GM19328 (cell line): Measurements from ENCODE around the gene RNU5D-1.
"Not testable (repeated sequence)": the region's sequence is repeated elsewhere in the genome, so short reads cannot be mapped to it uniquely, and the experiment has no call there.

Experiments
- ATAC-seq: cut with Tn5 transposase; IDR thresholded peaks from one replicate; pipeline ENCODE4 v1.9.1; 2021; ENCODE audit warnings: mild to moderate bottlenecking, moderate library complexity; ENCODE audit not compliant: unreplicated experiment

The RNU5D-1 gene

DNA sequence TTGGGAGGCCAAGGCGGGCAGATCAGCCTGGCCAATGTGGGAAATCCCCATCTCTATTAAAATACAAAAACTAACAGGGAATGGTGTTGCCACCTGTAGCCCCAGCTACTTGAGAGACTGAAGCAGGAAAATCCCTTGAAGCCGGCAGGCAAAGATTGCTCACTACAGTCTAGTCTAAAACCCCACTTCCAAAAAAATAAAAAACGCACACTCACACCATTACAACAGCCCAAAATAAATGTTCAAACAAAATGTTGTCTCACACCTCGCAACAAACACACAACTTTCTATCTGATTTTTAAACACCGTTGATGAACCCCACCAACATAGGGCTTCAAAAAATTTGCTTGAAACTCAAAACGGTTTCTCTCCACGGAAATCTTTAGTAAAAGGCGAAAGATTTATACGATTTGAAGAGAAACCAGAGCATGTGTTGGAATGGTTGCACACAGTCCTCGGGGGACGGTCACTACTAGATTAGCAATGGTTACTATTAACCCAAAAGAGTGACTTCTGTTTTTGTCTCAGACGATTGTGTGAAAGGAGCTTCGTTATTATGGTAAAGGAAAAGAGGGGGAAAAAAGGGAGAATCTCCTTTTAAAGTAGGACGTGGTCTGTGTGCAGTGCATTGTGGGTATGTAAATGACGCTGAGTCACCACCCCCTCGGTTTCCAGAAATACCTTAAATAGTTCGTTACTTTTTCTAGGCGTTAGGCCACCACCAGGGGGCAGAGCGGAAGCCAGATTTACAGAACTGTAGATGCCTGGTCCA is at the start of gene RNU5D-1:
TSS of gene RNU5D-1 (minus strand) at position 430 of the 772 bp plus-strand sequence.
- ATAC-seq = peak; percentile 63

DNA sequence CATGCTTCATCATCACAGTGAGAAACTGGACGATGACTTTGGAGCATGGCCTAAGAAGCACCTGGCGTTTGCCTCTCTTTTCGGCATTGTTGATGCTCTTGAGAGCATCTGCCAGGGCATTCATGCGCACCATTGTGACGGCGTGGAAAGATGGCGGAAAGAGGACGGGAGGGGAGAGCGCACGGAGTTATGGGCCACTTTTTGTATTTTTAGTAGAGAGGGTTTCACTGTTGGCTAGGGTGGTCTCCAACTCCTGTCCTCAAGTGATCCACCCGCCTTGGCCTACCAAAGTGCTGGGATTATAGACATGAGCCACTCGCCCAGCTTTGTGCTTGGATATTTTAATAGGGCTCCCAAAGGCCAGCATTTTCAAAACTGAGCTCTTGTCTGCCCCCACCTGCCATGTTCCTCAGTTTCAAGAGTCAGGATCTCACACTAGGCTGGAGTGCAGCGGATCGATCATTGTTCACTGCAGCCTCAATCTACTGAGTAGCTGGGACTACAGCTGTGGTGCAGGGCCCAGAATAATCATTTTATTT is 49.7 kb upstream of the RNU5D-1 start:
- no peak for ATAC-seq

DNA sequence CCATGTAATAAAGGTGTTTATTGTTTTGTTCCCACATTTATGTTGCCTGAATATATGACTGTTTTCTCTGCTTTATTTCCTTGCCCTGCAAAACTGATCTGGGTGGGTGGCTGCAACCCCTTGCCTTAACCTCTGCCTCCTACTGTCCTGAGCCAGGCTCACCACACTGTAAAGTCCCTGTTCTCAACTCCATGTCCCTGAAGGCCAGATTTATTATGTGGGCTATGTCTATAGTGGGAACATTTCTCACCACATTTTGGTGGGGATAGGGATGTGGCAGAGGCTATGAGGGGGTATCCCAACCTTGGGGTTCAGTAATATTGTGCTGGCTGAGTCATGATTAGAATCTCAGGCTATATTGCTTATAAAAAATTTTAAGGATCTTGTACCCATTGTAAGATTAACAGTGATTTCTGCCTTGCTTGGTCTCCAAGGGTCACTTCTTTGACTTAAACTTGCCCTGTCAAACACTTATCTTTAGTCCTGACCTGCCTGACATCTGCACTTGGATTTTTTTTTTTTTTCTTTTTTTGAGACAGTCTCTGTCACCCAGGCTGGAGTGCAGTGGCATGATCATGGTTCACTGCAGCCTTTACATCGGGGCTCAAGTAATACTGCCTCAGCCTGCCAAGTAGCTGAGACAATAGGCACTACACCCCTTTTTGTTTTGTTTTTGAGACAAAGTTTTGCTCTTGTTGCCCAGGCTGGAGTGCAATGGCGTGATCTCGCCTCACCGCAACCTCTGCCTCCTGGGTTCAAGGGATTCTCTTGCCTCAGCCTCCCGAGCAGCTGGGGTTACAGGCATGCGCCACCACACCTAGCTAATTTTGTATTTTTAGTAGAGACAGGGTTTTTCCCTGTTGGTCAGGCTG is 48.0 kb upstream of the RNU5D-1 start:
- no peak for ATAC-seq

DNA sequence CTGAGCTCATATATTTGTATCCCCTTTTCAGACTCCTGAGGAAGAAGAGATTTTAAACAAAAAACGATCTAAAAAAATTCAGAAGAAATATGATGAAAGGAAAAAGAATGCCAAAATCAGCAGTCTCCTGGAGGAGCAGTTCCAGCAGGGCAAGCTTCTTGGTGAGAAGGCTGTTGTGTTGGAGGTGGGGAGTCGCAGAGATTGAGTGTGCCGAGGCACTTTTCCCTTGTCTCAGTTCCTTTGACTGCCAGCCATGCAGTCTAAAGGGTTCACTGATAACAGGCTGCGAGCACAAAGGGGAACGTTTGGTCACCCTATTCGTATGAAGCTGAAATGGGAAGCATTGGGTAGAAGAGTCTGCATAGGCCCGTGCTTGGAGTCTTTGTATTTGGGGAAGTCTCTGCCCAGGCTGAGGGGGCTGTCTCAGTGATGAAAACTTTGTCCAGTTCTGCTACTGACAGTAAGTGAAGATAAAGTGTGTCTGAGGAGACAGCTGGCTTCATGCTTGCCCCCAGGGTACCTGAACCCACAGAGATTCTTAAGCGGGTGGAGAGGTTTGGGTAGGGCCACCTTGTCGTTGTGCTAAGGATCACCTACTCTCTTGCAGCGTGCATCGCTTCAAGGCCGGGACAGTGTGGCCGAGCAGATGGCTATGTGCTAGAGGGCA is 47.1 kb upstream of the RNU5D-1 start:
- ATAC-seq = no peak

DNA sequence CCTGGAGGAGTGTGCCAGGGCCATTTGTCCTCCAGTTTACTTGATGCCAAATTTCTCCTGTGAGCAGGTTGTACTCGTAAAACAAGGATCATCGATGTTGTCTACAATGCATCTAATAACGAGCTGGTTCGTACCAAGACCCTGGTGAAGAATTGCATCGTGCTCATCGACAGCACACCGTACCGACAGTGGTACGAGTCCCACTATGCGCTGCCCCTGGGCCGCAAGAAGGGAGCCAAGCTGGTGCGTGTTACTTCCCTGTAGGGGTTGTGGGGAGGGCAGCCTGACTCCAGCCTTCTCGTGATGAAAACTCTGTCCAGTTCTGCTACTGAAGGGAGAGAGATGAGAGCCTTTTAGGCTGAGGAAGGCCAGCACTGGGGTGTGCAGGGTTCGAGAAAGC is 46.6 kb upstream of the RNU5D-1 start:
- no peak for ATAC-seq

DNA sequence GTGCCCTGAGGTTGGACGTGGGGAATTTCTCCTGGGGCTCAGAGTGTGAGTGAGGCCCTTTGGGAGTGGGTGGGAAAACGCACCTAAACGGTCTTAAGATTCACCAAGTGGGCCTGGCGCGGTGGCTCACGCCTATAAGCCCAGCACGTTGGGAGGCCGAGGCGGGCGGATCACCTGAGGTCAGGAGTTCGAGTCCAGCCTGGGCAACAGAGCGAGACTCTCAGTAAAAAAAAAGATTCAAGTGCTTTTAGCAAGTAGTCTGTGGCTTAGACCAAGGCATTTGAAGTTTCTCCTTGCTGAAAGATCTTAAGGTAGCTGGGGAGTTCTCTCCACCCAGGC is 45.7 kb upstream of the RNU5D-1 start:
- ATAC-seq = no peak

DNA sequence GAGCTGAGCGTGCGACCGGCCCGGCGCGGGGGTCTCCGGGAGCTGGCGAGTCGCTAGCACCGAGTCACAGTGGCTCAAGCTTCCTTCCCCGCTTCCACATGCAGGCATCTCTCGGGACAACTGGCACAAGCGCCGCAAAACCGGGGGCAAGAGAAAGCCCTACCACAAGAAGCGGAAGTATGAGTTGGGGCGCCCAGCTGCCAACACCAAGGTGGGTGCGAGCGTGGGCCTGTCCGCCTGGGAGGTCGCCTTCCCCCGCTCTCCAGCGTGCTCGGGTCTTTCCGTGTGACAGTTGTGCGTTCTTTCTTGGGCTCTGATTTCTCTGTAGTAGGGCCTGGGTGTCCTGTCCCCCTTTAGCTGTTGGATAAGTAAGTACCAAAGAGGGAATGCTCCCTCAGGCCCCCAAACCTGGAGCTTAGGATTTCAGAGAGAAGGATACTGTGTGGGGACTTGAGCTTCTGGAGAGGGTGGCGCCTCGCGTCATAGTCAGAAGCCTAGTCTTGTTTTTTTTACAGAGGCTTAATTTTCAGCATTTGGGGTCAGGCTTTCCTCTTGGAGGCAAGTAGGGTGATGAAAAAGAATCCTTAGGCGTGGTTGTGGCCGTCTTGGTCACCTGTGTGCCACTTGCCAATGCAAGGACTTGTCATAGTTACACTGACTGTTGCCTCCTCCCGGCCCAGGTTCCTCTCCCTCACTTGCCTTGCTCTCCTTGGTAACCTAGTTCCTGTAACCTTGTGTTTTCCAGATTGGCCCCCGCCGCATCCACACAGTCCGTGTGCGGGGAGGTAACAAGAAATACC is 45.2 kb upstream of the RNU5D-1 start:
- ATAC-seq = peak; percentile 17

DNA sequence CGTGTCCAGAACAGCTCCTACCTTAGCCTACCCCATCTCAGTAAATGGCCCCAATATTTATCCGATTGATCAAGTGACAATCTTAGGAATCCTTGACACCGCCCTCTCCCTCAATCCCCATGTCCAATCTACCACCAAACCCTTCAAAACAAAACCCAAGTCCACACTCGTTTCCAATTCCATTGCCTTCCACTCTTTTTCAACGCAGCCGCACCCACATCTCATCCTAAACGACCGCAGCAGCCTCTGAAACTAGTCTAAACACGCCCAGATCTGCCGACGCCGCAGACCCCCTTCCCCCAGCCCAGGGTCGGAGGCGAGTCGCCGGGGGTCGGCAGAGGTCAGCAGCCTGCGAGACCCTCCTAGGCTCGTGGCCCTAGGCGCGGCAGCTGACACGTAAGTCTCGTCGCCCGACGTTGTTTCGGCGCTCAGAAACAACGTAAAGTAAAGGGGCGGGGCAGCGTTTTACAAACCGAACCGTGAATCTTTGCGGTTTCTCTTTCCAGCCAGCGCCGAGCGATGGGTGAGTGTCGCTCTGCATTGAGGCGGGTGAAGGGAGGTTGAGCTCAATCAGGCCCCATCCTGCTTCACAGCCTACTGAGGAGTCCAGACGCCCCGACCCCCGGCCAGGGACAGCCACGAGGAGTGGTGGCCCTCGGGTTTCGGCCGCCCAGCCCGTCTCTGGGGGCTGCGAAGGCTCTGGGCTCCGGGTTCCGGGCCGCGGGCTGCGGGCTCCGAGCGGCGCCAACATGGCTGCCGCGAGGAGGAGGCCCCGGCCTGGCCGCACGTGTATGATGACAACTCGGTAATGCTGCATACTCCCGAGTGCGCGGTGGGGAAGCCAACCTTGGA is 44.3 kb upstream of the RNU5D-1 start, which contains the start of gene RPS8:
TSS of gene RPS8 (plus strand) at position 463 of the 852 bp plus-strand sequence. CDS start at position 520, 57 bp downstream.
- peak; percentile 71 for ATAC-seq

DNA sequence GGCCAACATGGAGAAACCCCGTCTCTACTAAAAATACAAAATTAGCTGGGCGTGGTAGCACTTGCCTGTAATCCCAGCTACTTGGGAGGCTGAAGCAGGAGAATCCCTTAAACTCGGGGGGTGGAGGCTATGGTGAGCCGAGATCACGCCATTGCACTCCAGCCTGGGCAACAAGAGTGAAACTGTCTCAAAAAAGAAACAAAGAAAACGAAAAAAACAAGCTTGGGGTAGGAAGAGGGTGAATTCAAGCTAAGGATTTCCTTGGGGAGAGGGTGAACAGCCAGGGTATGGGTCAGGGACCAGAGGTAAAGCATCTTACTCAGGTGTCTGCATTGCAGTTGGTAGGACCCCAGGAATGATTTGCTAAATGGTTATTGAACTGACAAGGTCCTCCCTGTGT is 35.5 kb upstream of the RNU5D-1 start:
- not testable (repeated sequence) for ATAC-seq

DNA sequence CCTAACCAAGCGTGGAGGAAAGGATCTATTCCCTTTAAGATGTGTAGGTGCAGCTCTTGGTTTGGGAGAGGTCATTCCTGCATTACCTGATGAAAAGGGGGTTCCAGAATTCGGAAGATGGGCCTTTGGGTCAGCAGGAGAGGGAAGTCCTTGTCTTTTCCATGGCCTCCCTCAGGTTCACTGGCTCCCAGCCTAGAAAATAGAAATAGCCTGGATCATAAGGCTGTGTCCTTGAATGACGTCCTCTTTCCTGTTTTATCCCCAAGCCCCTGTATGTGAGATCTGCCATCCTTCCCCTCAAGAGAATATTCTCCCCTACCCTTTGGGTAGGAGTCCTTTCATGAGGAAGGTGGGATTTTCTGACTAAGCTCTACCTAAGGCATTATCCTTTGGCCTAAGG is 29.9 kb upstream of the RNU5D-1 start:
- ATAC-seq = no peak

DNA sequence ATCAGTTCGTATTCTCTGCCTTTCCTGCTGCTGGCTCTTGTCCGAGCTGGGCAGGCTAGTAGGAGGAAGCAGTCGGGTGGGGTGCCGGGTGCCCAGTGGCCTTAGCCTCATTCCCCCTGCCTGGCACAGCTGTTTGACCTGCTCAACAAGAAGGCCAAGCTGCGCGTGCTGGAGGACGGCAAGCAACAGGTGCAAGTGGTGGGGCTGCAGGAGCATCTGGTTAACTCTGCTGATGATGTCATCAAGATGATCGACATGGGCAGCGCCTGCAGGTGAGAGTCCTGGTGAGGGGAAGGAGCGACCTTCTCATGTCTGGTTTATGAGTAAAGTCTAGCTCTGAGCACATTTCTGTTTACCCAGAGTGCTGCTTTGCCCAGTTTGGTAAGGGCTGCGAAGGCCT is 28.1 kb upstream of the RNU5D-1 start:
- ATAC-seq = no peak

DNA sequence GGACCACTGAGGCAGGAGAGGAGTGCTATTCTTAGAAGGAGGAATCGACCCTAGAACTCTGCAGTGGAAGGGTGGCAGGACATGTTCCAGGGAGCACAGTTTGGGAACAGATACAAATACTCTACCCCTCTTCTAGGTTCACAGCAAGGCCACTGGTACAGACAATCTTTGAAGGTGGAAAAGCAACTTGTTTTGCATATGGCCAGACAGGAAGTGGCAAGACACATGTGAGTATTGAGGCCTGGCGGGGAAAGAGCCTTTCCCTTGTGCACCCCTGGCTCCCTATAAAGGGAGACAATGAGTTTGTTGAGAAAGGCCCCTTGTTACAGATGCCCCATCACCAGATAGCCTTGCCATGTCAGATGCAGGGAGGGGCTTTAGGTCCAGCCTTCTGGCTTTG is 26.4 kb upstream of the RNU5D-1 start:
- no peak for ATAC-seq

DNA sequence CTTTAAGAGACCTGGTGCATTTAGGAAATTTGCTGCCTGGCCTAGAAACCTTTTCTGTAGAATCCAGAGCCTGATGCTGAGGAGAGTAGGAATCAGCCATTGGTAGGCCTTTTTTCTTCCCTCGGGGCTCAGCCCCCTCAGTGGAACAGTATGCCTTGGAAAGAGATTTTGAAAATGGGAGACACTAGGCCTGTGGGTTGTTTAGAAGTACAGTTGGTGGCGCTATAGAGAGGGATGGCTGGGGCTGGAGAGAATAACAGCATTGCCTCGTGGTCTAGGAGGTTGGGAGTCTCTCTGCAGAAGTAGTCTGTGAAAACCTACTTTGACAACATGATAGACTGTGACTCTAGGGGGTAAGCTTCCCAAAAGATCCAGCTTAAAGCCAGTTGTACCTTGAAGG is 16.9 kb upstream of the RNU5D-1 start:
- ATAC-seq = no peak

DNA sequence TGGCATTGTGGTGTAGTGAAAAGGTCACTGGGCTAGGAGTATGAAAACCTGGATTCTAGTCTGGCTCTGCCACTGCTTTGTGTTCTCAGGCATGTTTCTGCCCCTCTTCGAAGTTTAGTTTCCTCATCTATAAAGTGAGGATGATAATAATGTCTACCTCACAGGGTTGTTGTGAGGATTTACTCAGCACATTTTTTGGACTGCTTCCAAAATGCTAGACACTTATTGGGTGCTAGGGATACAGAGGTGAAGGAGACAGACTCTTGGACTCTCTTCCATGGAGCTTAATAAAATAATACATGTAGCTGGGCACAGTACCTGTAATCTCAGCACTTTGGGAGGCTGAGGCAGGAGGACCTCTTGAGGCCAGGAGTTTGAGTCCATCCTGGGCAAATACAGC is 12.2 kb upstream of the RNU5D-1 start:
- ATAC-seq = no peak

DNA sequence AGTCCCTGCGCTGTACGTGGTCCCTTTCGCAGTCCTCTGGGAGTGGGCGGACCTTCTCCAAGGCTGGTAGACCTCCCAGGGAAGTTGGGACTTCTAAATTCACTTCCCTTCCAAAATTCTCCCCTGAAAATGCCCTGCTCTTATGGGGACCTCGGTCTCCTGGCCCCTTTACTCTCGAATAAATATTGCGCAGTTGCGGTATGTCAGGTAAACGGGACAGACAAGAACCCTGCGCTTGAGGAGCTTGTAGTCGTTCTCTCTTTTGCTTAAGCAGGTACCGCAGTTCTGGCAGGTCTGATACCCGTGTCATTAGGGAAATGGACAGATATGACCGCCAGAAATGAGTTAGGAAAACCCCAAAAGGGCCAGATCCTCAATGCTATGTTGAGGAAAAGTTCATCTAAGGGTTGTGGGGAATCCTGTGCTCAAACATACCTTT is 9.2 kb upstream of the RNU5D-1 start:
- no peak for ATAC-seq

DNA sequence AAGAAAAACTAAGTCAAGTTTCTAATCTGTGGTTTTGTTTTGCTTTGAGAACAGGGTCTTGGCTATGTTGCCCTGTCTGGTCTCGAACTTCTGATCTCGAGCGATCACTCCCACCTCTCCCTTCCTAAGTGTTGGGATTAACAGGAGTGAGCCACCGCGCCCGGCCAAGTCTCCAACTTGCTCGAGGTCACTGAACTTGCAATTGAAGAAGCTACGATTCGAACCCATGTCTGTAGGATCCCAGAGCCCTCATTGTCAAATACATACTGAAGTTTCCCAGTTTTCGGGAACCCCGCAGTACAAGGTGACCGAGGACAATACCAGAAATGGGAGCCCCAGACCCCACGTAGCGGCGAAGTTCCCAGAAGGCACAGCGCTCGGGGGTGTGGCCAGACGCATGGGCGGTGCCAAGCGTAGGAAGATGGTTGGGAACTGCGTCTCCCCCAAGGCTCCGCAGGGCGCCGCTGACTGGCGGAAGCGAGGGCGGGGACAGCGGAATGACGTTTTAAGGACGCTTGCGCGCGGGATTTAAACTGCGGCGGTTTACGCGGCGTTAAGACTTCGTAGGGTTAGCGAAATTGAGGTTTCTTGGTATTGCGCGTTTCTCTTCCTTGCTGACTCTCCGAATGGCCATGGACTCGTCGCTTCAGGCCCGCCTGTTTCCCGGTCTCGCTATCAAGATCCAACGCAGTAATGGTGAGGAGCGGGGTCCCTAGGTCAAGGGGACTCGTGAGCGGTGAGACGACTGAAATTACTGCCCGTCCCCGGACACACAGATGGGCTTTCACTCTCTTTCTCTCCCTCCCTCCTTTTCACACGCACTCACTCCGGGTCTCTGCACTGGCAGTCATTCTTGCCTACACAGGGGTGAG is 8.6 kb upstream of the RNU5D-1 start, which contains the start of gene KIF2C:
TSS of gene KIF2C (plus strand) at position 531 of the 872 bp plus-strand sequence. CDS start at position 627, 96 bp downstream.
- peak; percentile 97 for ATAC-seq

DNA sequence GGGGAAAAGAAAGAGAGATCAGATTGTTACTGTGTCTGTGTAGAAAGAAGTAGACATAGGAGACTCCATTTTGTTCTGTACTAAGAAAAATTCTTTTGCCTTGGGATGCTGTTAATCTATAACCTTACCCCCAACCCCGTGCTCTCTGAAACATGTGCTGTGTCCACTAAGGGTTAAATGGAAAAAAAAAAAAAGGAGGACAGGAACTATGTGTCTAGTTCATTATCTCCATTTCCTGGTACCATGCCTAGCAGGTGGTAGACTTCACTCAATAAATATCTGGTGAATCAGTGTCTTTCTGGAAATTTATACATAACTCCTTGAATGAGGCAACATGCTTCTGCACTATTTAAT is 8.0 kb upstream of the RNU5D-1 start:
- not testable (repeated sequence) for ATAC-seq

DNA sequence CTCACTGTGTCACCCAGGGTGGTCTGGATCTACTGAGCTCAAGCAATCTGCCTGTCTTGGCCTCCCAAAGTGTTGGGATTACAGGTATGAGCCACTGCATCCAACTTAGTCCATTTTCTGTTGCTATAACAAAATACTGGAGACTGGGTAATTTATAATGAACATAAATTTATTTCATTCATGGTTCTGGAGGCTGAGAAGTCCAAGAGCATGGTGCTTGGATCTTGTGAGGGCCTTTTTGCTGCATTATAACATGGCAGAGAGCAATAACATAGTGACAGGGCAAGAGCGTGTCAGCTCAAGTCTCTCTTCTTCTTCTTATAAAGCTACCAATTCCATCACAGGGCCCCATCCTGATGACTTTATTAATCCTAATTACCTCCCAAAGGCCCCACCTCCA is 5.0 kb upstream of the RNU5D-1 start:
- ATAC-seq = no peak
